Heart right ventricle (tissue), 16 donors: ENCODE results near the gene EEF1G. TPM values are rescaled to one million over a fixed set of nuclear protein-coding genes. Genes with fewer than 3 reads are reported as not detected.

Experiments used
- ATAC-seq, 8 donors: fragments of 200-7000 bp; cut with Tn5 transposase; one replicate each; pipeline ENCODE4 v1.9.1; 2020; ENCODE audit warnings: mild to moderate bottlenecking in 8 of 8, moderate library complexity in 8 of 8, moderate number of reproducible peaks in 1 of 8
- DNase-seq, 2 donors: peaks; one replicate each; pipeline ENCODE4 v3.0.0-alpha.2; 2020
- H3K27ac ChIP-seq, 10 donors: fragments of 200-600 bp; sonication (generic) in 2 of 10; one replicate each; pipeline versions ENCODE4 v1.5.0 to v1.8.0; 2020 to 2022; ENCODE audit warnings: mild to moderate bottlenecking in 3 of 10
- H3K27me3 ChIP-seq, 7 donors: fragments of 200-600 bp; one replicate each; pipeline ENCODE4 v1.8.0; 2021 to 2022; ENCODE audit warnings: mild to moderate bottlenecking in 2 of 7
- H3K36me3 ChIP-seq, 9 donors: fragments of 200-600 bp; sonication (generic) in 1 of 9; one replicate each; pipeline versions ENCODE4 v1.5.0 to v1.8.0; 2020 to 2022; ENCODE audit warnings: mild to moderate bottlenecking in 2 of 9
- H3K4me1 ChIP-seq, 9 donors: fragments of 200-600 bp; sonication (generic) in 1 of 9; one replicate each; pipeline versions ENCODE4 v1.5.0 to v1.8.0; 2020 to 2022; ENCODE audit warnings: mild to moderate bottlenecking in 4 of 9
- H3K4me3 ChIP-seq, 10 donors: fragments of 200-600 bp; sonication (generic) in 2 of 10; one replicate each; pipeline versions ENCODE4 v1.5.0 to v1.8.0; 2020 to 2022; ENCODE audit warnings: mild to moderate bottlenecking in 7 of 10, moderate library complexity in 2 of 10
- H3K9me3 ChIP-seq, 11 donors: fragments of 200-600 bp in 10 of 11; sonication (generic) in 2 of 11; one replicate each; pipeline versions ENCODE4 v1.5.0 to v1.8.0; 2013 to 2022; ENCODE audit warnings: mild to moderate bottlenecking in 2 of 11, control low read depth in 1 of 11, moderate library complexity in 1 of 11
- CTCF ChIP-seq, 9 donors: fragments of 200-600 bp; sonication (generic) in 2 of 9; IDR thresholded peaks; one replicate each; pipeline versions ENCODE4 v1.5.0 to v1.8.0; 2021 to 2022; ENCODE audit warnings: antibody characterized with exemption in 9 of 9, mild to moderate bottlenecking in 5 of 9, moderate library complexity in 1 of 9
- WGBS, 2 donors: extraction: QIAGEN DNeasy Blood & Tissue Kit; methylation state at CpG; one replicate each; pipeline ENCODE4 v1.1.7; 2013; ENCODE audit warnings: inconsistent platforms in 1 of 2; 5-methylcytosine and 5-hydroxymethylcytosine counted together
- intact Hi-C, 10 donors: fragments of 100-400 bp; cut with DNase I; formaldehyde crosslinking; loops; one replicate each; pipeline versions ENCODE4 v1.11.1 to v1.14.2; 2022
- microRNA-seq, 2 donors: library from miRNA; unstranded; fragments of <30 nt; microRNA quantifications; one replicate each; pipeline ENCODE4 v1.2.0, GENCODE V29; 2021
- polyA plus RNA-seq, 2 donors: library from polyadenylated mRNA; stranded (reverse); fragments of 200-250 nt; gene quantifications; one replicate each; pipeline ENCODE4 v1.2.3, GENCODE V29; 2013
- total RNA-seq, 10 donors: library from RNA; stranded (reverse); fragmentation: NEBNext Ultra II Directional in 3 of 10; extraction: Animal tissue kit (Norgen Biotek cat#: 25700) in 3 of 10; gene quantifications; one replicate each; pipeline versions ENCODE4 v1.2.1 to v1.2.4, GENCODE V29; 2021 to 2023
- donor health status: Arrhythmogenic right ventricular cardiomyopathy.
- donor health status: ischemic (EF 13 %, LVEDD 7.1; RV severe dilation, severe dysfunction).
- donor health status: healthy with polysubstance abuse.
- donor health status: DM: no; HTN: yes; CAD: no.
- donor health status: DM: no; HTN: no; CAD: no.
- donor health status: ischemic (EF 25% LVEDD 6.9; RV normal size, moderate dysfunction).
- donor health status: ischemic (EF 25% LVEDD 5.7; RV mildly dilated, moderate dysfunction).
- donor health status: healthy.
- donor health status: DM: yes; HTN: yes; CAD: no.
- donor health status: Ischemic cardiomyopathy.
- donor health status: ischemic (EF 35%, LVEDD 5.7; RV mildly dilated, moderate dysfunction).
- donor health status: nonischemic (EF 11% LVEDD 7.7; RV severe dilation, severe dysfunction).
- donor health status: DM: yes; HTN: yes; CAD: no.
- donor health status: PGD.
- donor health status: ischemic (EF 29% LVEDD 5.4; RV normal size, mild dysfunction).
- donor health status: nonischemic (EF 23%, LVEDD 6.1; RV moderate dilation, normal function).

The EEF1G gene
- total and polyA plus RNA-seq, 12 donors: 555 to 1,173 (median 1,002) TPM

- Histone ChIP-seq H3K4me1 (peaks cover 0 to 33% (median 6%) of the 10 kb centered on the region in 9 donors), H3K27me3 (no peaks in the 10 kb centered on the region), H3K4me3 (no peak overlapping the region), H3K27ac (peak overlapping the region in 1 of 10 donors; percentile 17), H3K36me3 (peaks cover 0 to 82% (median 47%) of the 10 kb centered on the region in 9 donors), H3K9me3 (no peaks in the 10 kb centered on the region)
- ATAC-seq (no peak), DNase-seq (no peak)
- intact Hi-C loops: loop anchor here in 2 of 10 donors (10.0 kb wide), 2 partner anchors 488 to 502 kb away; no protein-coding TSS in a partner anchor
- WGBS, 2 donors: 85 to 88% methylated on average over 14 of the region's 14 CpGs
- no peak for TF ChIP-seq CTCF (IDR thresholded peaks at IDR 0.05)
Observed at GRCh38 chr11:62516736-62517371, 56.8 kb downstream of the EEF1G start.

DNA sequence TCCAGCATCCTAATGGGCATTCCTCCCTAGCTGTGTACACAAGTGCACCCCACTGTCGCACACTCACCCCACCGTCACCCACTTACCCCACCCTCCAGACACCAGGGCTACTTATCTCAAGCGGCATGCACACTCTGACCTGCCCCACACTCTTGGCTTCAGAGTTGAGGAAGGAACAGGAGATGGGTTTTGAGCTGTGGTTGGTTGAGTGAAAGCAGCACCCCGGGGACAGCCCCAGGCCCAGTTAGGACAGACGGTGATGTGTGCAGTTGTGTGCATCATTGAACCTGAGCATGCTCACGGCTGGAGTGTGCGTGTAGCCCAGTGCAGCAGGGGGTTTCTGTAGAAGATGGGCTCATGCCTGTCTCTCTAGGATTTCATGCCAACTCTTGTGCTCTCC, 59.5 kb downstream of the EEF1G start:
- Histone ChIP-seq H3K36me3 (peaks cover 0 to 55% (median 34%) of the 10 kb centered on the region in 9 donors), H3K4me1 (peaks cover 0 to 36% (median 12%) of the 10 kb centered on the region in 9 donors), H3K9me3 (no peaks in the 10 kb centered on the region), H3K4me3 (no peak overlapping the region), H3K27ac (no peak overlapping the region), H3K27me3 (no peaks in the 10 kb centered on the region)
- TF ChIP-seq CTCF (IDR thresholded peaks at IDR 0.05): no peak
- WGBS, 2 donors: 89 to 90% methylated on average over 7 of the region's 7 CpGs
- DNase-seq (no peak), ATAC-seq (peak in 2 of 8 donors; percentile 18)
- intact Hi-C loops: loop anchor here in 2 of 10 donors (10.0 kb wide), 2 partner anchors 491 to 499 kb away; no protein-coding TSS in a partner anchor

DNA sequence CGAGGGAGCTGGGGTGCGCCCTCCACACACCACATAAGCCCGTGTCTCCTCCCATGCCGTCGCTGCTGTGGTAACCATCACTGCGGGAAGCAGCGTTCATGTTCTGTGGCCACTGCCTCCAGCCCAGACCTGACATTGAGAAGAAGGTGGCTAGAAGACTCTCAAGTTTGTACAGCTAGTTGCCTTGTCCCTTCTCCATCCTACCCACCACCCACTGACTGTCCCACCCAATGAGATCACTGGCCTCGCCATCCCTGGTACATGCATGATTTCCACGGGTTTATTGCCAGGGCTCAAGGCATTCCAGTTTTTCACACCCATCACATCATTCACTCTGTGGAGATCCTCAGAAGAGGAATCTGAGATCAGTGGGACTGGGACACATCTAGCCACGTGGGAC, 60.1 kb downstream of the EEF1G start:
- peak overlapping the region in 1 of 10 donors; percentile 31 for H3K27ac ChIP-seq
- H3K27me3 ChIP-seq: no peaks in the 10 kb centered on the region
- ATAC-seq (peak in 2 of 8 donors; percentile 4 to 14), DNase-seq (no peak)
- WGBS, 2 donors: 91 to 92% methylated on average over 10 of the region's 10 CpGs
- H3K36me3 ChIP-seq: peaks cover 0 to 50% (median 29%) of the 10 kb centered on the region in 9 donors
- no peaks in the 10 kb centered on the region for H3K9me3 ChIP-seq
- no peak overlapping the region for H3K4me3 ChIP-seq
- intact Hi-C loops: loop anchor here in 2 of 10 donors (10.0 kb wide), 2 partner anchors 491 to 499 kb away; no protein-coding TSS in a partner anchor
- TF ChIP-seq CTCF (IDR thresholded peaks at IDR 0.05): no peak
- H3K4me1 ChIP-seq: peaks cover 0 to 37% (median 17%) of the 10 kb centered on the region in 9 donors

DNA sequence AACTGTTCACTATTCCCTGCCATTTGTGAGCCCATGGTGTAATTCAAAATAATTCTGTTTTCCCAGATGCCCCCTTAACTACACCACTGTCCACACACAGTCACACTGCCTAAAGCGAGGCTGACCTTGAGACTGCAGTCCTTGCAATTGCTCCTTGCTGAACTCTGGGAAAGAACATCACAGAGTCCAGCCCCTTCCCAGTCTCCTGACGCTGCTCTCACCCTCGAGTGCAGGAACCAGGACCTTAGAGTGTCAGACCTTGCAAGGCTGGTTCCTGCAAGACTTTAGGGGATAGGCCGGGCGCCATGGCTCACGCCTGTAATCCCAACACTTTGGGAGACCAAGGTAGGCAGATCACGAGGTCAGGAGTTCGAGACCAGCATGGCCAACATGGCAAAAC, 60.7 kb downstream of the EEF1G start:
- H3K9me3 ChIP-seq: no peaks in the 10 kb centered on the region
- H3K4me1 ChIP-seq: peaks cover 0 to 44% (median 24%) of the 10 kb centered on the region in 9 donors
- peaks cover 0 to 43% (median 22%) of the 10 kb centered on the region in 9 donors for H3K36me3 ChIP-seq
- WGBS, 2 donors: 81 to 82% methylated on average over 8 of the region's 8 CpGs
- no peak for ATAC-seq
- no peak overlapping the region for H3K4me3 ChIP-seq
- DNase-seq: no peak
- intact Hi-C loops: loop anchor here in 2 of 10 donors (10.0 kb wide), 2 partner anchors 492 to 498 kb away; no protein-coding TSS in a partner anchor
- TF ChIP-seq CTCF (IDR thresholded peaks at IDR 0.05): no peak
- no peaks in the 10 kb centered on the region for H3K27me3 ChIP-seq
- H3K27ac ChIP-seq: peak overlapping the region in 2 of 10 donors; percentile 31 to 32

Small RNAs within 50 kb of the gene (microRNA-seq; reads per million reads assigned to microRNA genes)
- gene MIR6747: 0 reads per million in 2 donors

Other genes starting within 250 kb of the EEF1G start
- gene ASRGL1, start 236.4 kb downstream of the EEF1G start, total RNA-seq: 1 to 10 TPM; 1.3 to 9.1 (median 2.6) TPM
- gene ASRGL1, start 236.4 kb downstream of the EEF1G start, polyA plus RNA-seq: 1 to 10 TPM; 3.1 to 6.5 TPM
- gene SCGB1A1, start 154.9 kb downstream of the EEF1G start, total RNA-seq: not detected
- gene SCGB1A1, start 154.9 kb downstream of the EEF1G start, polyA plus RNA-seq: under 1 TPM in 1 of 2 donors, not detected in 1; 0.20 TPM
- gene AHNAK, start 27.1 kb downstream of the EEF1G start, total RNA-seq: 100 to 1,000 TPM; 259 to 447 (median 386) TPM
- gene AHNAK, start 27.1 kb downstream of the EEF1G start, polyA plus RNA-seq: 100 to 1,000 TPM; 101 to 113 TPM
- 10 to 100 TPM in 8 of 10 donors, 1 to 10 TPM in 2; 8.2 to 17.9 (median 12.3) TPM for gene TUT1, start 17.6 kb upstream of the EEF1G start, total RNA-seq
- gene TUT1, start 17.6 kb upstream of the EEF1G start, polyA plus RNA-seq: 10 to 100 TPM in 1 of 2 donors, 1 to 10 TPM in 1; 9.3 to 19.2 TPM
- 10 to 100 TPM; 25.0 to 45.3 (median 29.8) TPM for gene MTA2, start 28.0 kb upstream of the EEF1G start, total RNA-seq
- gene MTA2, start 28.0 kb upstream of the EEF1G start, polyA plus RNA-seq: 10 to 100 TPM; 22.1 to 35.3 TPM
- gene EML3, start 38.9 kb upstream of the EEF1G start, total RNA-seq: 10 to 100 TPM in 8 of 10 donors, 1 to 10 TPM in 2; 7.7 to 27.2 (median 15.2) TPM
- gene EML3, start 38.9 kb upstream of the EEF1G start, polyA plus RNA-seq: 10 to 100 TPM; 18.9 to 50.4 TPM
- gene ROM1, start 39.4 kb upstream of the EEF1G start, total RNA-seq: 1 to 10 TPM in 8 of 10 donors, under 1 TPM in 2; 0.81 to 4.4 (median 1.8) TPM
- 1 to 10 TPM; 5.3 to 6.6 TPM for gene ROM1, start 39.4 kb upstream of the EEF1G start, polyA plus RNA-seq
- gene B3GAT3, start 48.1 kb upstream of the EEF1G start, total RNA-seq: 10 to 100 TPM in 7 of 10 donors, 1 to 10 TPM in 3; 6.8 to 20.7 (median 10.6) TPM
- gene B3GAT3, start 48.1 kb upstream of the EEF1G start, polyA plus RNA-seq: 10 to 100 TPM; 29.5 to 41.2 TPM
- 100 to 1,000 TPM in 3 of 10 donors, 10 to 100 TPM in 7; 84.0 to 148 (median 96.7) TPM for gene GANAB, start 72.7 kb upstream of the EEF1G start, total RNA-seq
- 10 to 100 TPM; 53.2 to 87.2 TPM for gene GANAB, start 72.7 kb upstream of the EEF1G start, polyA plus RNA-seq
- gene INTS5, start 79.4 kb upstream of the EEF1G start, total RNA-seq: 10 to 100 TPM in 8 of 10 donors, 1 to 10 TPM in 2; 9.7 to 15.0 (median 10.9) TPM
- gene INTS5, start 79.4 kb upstream of the EEF1G start, polyA plus RNA-seq: 1 to 10 TPM; 2.8 to 8.3 TPM
- gene C11orf98, start 91.3 kb upstream of the EEF1G start, total RNA-seq: 10 to 100 TPM; 25.8 to 41.5 (median 30.0) TPM
- 100 to 1,000 TPM in 1 of 2 donors, 10 to 100 TPM in 1; 75.9 to 210 TPM for gene C11orf98, start 91.3 kb upstream of the EEF1G start, polyA plus RNA-seq
- 1 to 10 TPM; 2.4 to 7.7 (median 4.2) TPM for gene CSKMT, start 91.4 kb upstream of the EEF1G start, total RNA-seq
- 10 to 100 TPM in 1 of 2 donors, 1 to 10 TPM in 1; 8.8 to 15.7 TPM for gene CSKMT, start 91.4 kb upstream of the EEF1G start, polyA plus RNA-seq
- 1 to 10 TPM; 3.9 to 9.5 (median 5.5) TPM for gene UQCC3, start 97.8 kb upstream of the EEF1G start, total RNA-seq
- gene UQCC3, start 97.8 kb upstream of the EEF1G start, polyA plus RNA-seq: 10 to 100 TPM; 18.0 to 23.0 TPM
- 1 to 10 TPM; 1.6 to 4.9 (median 3.0) TPM for gene LBHD1, start 98.4 kb upstream of the EEF1G start, total RNA-seq
- gene LBHD1, start 98.4 kb upstream of the EEF1G start, polyA plus RNA-seq: 1 to 10 TPM; 1.6 to 6.4 TPM
- 100 to 1,000 TPM in 1 of 10 donors, 10 to 100 TPM in 9; 57.8 to 100 (median 81.2) TPM for gene UBXN1, start 105.2 kb upstream of the EEF1G start, total RNA-seq
- 100 to 1,000 TPM in 1 of 2 donors, 10 to 100 TPM in 1; 83.1 to 175 TPM for gene UBXN1, start 105.2 kb upstream of the EEF1G start, polyA plus RNA-seq
- gene LRRN4CL, start 115.6 kb upstream of the EEF1G start, total RNA-seq: 1 to 10 TPM; 2.0 to 9.5 (median 2.6) TPM
- gene LRRN4CL, start 115.6 kb upstream of the EEF1G start, polyA plus RNA-seq: 1 to 10 TPM; 1.9 to 2.8 TPM
- 10 to 100 TPM in 9 of 10 donors, 1 to 10 TPM in 1; 8.5 to 26.8 (median 15.7) TPM for gene BSCL2, start 133.5 kb upstream of the EEF1G start, total RNA-seq
- 10 to 100 TPM; 31.4 to 83.0 TPM for gene BSCL2, start 133.5 kb upstream of the EEF1G start, polyA plus RNA-seq
- gene GNG3, start 133.8 kb upstream of the EEF1G start, total RNA-seq: under 1 TPM in 4 of 10 donors, not detected in 6; 0.26 to 0.34 (median 0.31) TPM
- gene GNG3, start 133.8 kb upstream of the EEF1G start, polyA plus RNA-seq: under 1 TPM in 1 of 2 donors, not detected in 1; 0.16 TPM
- gene HNRNPUL2, start 153.6 kb upstream of the EEF1G start, total RNA-seq: 10 to 100 TPM; 26.9 to 40.9 (median 33.4) TPM
- gene HNRNPUL2, start 153.6 kb upstream of the EEF1G start, polyA plus RNA-seq: 10 to 100 TPM; 21.4 to 35.3 TPM
- 10 to 100 TPM in 9 of 10 donors, 1 to 10 TPM in 1; 9.4 to 16.2 (median 12.9) TPM for gene TTC9C, start 154.6 kb upstream of the EEF1G start, total RNA-seq
- 10 to 100 TPM; 20.3 to 20.8 TPM for gene TTC9C, start 154.6 kb upstream of the EEF1G start, polyA plus RNA-seq
- gene ZBTB3, start 180.3 kb upstream of the EEF1G start, total RNA-seq: 10 to 100 TPM in 4 of 10 donors, 1 to 10 TPM in 6; 7.5 to 14.9 (median 9.6) TPM
- 1 to 10 TPM; 2.2 to 8.6 TPM for gene ZBTB3, start 180.3 kb upstream of the EEF1G start, polyA plus RNA-seq
- 10 to 100 TPM; 30.9 to 57.0 (median 42.9) TPM for gene POLR2G, start 187.7 kb upstream of the EEF1G start, total RNA-seq
- 100 to 1,000 TPM in 1 of 2 donors, 10 to 100 TPM in 1; 42.1 to 134 TPM for gene POLR2G, start 187.7 kb upstream of the EEF1G start, polyA plus RNA-seq
- gene TAF6L, start 197.5 kb upstream of the EEF1G start, total RNA-seq: 10 to 100 TPM in 3 of 10 donors, 1 to 10 TPM in 7; 7.7 to 14.7 (median 9.0) TPM
- gene TAF6L, start 197.5 kb upstream of the EEF1G start, polyA plus RNA-seq: 10 to 100 TPM; 12.7 to 18.9 TPM
- 10 to 100 TPM in 8 of 10 donors, 1 to 10 TPM in 2; 9.4 to 27.2 (median 17.4) TPM for gene TMEM179B, start 213.5 kb upstream of the EEF1G start, total RNA-seq
- 10 to 100 TPM; 24.8 to 54.4 TPM for gene TMEM179B, start 213.5 kb upstream of the EEF1G start, polyA plus RNA-seq
- 10 to 100 TPM; 21.9 to 28.6 (median 23.5) TPM for gene TMEM223, start 218.1 kb upstream of the EEF1G start, total RNA-seq
- gene TMEM223, start 218.1 kb upstream of the EEF1G start, polyA plus RNA-seq: 10 to 100 TPM; 30.9 to 75.3 TPM
- 10 to 100 TPM; 28.3 to 58.7 (median 36.7) TPM for gene NXF1, start 231.5 kb upstream of the EEF1G start, total RNA-seq
- gene NXF1, start 231.5 kb upstream of the EEF1G start, polyA plus RNA-seq: 10 to 100 TPM; 66.6 to 96.7 TPM